ENCODE results near the gene FGF9.

DNA sequence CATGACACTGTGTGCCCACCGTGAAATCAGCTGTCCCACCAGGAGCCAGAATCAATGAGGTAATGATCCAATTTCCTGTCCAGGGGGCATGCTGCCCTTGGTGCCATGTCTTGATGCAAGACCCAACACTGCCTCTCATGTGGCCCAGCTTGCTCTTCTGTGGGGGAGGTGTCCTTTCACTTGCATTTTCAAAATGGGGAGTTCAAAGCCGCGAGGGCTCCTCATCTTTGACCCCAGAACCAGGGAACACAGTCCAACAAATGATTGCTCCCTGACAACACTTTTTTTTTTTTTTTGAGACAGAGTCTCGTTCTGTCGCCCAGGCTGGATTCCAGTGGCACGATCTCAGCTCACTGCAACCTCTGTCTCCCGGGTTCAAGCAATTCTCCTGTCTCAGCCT, 64.1 kb downstream of the FGF9 start:
- TF ChIP-seq, protein P1, sequence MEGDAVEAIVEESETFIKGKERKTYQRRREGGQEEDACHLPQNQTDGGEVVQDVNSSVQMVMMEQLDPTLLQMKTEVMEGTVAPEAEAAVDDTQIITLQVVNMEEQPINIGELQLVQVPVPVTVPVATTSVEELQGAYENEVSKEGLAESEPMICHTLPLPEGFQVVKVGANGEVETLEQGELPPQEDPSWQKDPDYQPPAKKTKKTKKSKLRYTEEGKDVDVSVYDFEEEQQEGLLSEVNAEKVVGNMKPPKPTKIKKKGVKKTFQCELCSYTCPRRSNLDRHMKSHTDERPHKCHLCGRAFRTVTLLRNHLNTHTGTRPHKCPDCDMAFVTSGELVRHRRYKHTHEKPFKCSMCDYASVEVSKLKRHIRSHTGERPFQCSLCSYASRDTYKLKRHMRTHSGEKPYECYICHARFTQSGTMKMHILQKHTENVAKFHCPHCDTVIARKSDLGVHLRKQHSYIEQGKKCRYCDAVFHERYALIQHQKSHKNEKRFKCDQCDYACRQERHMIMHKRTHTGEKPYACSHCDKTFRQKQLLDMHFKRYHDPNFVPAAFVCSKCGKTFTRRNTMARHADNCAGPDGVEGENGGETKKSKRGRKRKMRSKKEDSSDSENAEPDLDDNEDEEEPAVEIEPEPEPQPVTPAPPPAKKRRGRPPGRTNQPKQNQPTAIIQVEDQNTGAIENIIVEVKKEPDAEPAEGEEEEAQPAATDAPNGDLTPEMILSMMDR (IDR thresholded peaks at IDR 0.05; ENCODE audit: low read depth, low read length) = no peak
- TF ChIP-seq, protein P2, sequence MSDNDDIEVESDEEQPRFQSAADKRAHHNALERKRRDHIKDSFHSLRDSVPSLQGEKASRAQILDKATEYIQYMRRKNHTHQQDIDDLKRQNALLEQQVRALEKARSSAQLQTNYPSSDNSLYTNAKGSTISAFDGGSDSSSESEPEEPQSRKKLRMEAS (IDR thresholded peaks at IDR 0.05; ENCODE audit: low read depth, low read length) = no peak
- no peak for TF ChIP-seq MYC (IDR thresholded peaks at IDR 0.05; ENCODE audit: low read depth, low read length)
- no peak for TF ChIP-seq POLR2A (IDR thresholded peaks at IDR 0.05; ENCODE audit: extremely low read depth, insufficient read length)

Measured in NB4 (cell line).